CD4-positive, alpha-beta T cell treated with Interleukin-17A for 1 hour (primary cell): ENCODE results near the gene SPIN1.

Experiments
- DNase-seq: peaks from one replicate; pipeline ENCODE4 v3.0.0-alpha.2; 2020

Gene SPIN1

DNA sequence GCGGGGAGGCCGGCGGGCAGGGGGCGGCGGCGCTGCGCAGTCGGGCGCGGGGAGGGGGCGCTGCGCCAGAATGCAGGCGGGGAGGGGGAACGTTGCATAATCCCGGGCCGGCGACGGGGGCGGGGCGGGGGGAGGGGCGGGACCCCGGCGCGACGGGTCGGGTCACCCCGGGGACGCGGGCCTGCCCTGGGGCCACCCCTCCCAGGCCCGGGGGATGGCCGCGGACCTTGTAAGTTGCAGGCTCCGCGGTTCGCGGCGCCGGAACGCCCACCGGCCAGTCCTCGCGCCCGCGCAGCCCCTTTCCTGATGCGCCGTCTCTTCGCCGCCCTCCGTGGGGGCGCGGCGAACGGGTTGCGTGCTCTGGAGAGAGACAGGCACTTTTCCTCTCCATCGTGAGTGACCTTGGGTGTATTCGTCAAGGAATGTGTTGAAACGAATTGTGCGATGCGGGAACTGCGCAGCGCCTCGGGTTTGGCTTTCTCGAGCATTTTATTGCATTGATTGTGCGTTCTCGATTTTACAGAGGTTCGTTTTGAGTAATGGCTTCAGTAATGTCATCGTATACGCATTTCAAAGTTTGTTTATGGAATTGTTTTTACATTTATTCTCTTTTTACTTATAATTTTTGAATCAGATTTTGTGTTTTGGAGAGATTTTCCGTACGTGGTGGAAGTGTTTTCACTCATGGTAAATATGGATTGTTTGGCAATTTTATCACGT is 802 bp downstream of the SPIN1 start:
- DNase-seq = peak; percentile 36

DNA sequence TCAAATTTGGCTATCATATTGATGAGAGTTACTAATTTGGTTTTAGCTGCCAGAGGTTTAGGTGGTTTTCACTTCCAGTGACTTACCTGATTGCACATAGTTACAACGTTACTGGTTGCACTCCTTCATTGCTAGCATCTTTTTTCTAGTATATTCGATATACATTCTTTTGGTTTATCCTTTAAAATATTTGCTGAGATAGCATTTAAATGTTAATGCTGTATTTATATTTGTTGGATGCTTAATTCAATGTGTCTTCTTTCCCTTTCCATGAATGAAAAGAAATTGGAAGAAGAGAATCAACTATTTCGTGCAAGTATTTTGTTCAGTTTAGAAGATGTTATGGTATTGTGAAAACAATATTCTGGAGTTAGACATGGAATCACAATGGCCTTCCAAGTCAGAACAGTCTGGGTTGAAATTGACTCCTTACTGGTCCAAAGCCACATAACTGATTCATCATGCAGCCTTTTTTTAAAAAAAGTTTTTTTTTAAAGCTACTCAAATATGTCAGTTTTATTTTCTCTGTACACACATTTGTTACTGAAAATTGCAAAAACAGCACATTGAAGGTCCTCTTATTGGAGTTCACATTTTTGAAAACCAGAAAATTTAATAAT is 2.2 kb downstream of the SPIN1 start:
- no peak for DNase-seq

DNA sequence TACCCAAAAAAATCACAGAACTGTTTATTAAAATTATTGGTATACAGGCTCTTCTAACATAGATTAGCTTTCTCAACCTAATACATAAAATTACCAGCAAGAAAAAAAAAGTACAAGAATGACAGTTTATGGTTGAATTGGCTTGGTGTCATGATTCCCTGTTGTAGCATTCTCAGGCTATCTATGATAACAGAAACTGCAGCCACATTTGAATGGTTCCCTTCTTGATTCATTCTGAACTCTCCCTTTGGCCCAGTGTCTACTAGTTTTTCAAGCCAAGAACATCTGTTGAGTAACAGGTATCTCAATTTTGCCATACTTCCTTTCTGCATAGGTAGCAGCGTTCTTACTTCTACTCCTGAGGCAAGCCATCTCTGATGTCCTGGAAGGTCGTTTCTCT is 3.0 kb downstream of the SPIN1 start:
- no peak for DNase-seq

DNA sequence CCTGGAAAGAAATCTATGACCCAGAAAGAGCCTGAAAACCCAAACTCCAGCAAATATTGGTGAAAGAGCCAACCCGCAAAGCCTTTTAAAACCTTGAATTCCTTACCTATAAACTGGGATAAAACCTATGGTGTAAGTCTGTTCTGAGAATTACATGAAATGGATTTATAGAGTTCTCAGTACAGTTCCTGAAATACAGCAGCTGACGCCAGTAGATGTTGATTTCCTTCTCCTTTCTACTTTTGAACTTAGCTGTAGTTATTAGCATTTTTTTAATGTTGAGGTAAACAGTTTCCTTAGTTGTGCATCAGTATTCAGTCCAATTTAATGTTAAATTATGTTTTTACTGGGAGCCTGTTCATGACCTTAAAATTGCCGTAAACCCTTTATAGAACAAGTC is 3.7 kb downstream of the SPIN1 start:
- no peak for DNase-seq

DNA sequence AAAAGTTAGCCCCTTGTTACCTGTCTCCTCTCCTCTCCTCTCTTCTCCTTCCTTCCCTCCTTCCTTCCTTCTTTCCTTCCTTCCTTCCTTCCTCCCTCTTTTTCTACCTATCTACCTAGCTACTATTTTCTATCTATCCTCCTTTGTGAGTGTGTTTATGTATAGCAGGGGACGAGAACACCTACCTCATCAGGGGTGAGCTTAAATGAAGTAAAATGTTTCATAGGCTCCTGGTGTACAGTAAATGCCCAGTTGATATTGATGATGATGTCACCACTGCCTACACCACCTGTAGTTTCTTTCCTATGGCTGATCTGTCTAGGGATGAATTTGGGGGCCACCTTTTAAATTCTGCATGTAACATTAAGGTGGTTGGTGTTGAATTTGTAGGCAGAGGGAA is 4.3 kb downstream of the SPIN1 start:
- no peak for DNase-seq

DNA sequence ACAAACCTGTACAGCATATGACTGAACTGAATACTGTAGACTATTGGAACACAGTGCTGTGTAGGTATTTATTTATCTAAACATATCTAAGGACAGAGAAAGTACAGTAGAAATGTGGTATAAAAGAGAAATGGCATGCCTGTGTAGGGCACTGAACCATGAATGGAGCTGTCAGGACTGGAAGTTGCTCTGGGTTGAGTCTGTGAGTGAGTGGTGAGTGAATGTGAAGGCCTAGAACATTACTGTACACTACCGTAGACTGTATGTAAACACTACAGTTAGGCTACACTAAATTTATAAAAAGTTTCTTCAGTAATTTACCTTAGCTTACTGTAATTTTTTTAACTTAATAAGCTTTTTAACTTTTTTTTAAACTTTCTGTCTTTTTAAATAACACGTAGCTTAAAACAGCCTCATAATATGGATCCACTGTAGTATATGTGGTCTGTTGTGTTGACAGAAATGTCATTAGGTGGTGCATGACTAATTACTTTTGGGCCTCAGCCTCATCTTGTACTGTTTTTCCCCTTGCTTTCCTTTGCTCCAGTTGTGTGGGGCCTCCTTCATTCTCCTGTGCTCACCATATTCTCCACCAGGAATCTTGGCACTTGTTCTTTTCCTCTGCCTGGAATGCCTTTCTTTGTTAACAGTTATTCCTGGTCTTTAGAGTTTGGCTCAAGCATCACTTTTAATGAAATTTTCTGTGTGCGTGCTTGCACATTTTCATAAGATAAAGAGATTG is 8.8 kb downstream of the SPIN1 start:
- DNase-seq = no peak

DNA sequence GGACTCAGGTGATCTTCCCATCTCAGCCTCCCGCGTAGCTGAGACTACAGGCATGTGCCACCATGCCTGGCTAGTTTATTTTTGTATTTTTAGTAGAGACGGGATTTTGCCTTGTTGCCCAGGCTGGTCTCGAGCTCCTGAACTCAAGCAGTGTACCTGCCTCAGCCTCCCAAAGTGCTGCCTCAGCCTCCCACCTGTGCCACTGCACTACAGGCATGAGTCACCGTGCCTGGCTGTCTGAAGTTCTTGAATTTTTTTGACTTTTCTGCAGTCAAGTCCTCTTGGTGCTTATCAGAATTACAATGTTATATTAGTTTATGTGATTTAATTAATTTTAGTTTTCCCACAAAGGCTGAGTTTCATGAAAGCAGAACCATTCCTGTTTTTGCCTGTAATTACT is 9.8 kb downstream of the SPIN1 start:
- no peak for DNase-seq

DNA sequence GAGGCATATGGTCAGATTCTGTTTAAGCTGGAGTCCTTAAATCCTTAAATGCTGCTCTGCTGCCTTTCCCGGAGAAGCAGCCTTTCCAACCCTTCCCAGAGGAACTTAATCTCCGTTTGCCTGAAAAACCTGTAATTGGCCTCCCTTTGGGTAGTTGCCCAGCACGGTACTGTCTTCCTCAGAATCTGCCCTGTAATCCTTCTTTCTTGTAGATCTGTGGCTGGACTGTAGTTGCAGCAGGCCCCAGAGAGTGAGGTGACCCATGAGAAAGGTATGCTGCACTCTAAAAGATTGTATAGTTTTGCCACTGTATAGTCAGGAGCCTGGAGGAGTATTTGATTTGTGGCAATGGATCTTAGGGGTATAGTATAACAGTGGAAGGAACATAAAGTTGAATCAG is 11.7 kb downstream of the SPIN1 start:
- DNase-seq = no peak

DNA sequence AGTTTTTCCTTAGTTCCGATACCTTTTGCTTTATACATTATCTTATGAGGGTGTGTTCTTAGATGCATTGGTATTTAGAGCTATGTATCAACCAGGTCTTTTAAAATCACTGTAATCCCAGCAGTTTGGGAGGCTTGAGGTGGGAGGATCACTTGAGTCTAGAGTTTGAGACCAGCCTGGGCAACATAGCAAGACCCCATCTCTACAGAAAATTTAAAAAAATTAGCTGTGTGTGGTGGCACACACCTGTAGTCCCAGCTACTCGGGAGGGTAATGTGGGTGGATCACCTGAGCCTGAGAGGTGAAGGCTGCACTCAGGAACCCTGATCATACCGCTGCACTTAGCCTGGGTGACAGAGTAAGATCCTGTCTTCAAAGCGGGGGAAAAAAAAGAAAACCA is 15.1 kb downstream of the SPIN1 start:
- DNase-seq = no peak

DNA sequence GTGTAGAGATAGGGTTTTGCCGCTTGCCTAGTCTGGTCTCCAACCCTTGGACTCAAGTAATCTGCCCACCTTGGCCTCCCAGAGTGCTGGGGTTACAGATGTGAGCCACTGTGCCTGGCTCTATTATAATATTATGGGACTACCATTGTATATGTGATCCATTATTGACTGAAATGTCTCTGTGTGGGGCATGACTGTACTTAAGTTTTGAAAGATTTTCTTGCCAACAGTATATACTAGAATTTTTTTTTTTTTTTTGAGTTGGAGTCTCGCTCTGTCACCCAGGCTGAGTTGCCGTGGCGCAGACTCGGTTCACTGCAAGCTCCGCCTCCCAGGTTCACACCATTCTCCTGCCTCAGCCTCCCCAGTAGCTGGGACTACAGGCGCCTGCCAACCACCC is 17.8 kb downstream of the SPIN1 start:
- no peak for DNase-seq

DNA sequence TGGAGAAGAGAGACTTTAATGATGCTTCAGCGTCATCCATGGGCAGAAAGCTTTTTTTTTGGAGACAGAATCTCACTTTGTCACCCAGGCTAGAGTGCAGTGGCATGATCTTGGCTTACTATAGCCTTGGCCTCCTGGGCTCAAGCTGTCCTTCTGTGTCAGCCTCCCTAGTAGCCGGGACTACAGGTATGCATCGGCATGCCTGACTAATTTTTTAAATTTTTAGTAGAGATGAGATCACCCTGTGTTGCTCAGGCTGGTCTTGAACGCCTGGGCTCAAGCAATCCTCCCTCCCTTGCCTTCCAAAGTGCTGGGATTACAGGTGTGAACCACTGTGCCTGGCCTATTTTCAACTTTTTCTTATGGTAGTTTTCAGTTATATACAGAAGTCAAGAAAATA is 23.2 kb downstream of the SPIN1 start:
- no peak for DNase-seq

DNA sequence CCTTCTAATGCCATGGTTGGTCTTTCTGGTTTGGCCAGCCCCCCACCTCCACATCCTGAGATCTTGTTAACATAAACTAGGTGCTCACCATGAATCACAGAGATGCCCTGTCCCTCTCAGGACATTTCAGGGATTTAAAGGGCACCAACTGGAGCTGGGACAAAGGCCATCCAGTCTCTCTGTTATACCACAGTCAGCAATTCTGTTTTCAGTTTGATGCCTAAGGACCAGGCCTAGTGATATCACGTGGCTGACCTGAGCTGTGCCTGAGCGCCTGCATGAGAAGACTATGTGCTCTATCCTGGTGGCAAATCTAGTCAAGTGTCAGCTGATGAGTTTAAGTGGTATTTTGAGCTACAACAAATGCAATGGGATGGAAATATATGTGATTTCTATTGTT is 26.1 kb downstream of the SPIN1 start:
- no peak for DNase-seq

DNA sequence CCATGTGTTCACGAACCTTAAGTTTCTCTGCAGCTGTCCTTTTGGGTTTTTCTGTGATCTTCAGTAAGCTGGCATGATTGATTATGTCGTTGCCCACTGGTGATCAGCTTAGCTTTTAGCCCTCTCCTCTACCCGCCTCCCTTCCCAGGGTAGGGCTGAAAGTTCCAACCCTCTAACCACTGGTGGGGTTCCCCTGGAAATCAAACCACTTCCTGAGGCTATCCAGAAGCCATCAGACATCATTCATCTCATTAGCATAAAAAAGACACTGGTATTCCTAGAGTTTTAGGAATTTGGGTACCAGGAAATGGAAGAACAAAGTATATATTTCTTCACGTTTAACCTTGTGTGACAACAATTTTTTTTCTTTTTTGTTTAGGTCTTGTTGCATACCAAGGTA is 29.8 kb downstream of the SPIN1 start:
- DNase-seq = no peak

DNA sequence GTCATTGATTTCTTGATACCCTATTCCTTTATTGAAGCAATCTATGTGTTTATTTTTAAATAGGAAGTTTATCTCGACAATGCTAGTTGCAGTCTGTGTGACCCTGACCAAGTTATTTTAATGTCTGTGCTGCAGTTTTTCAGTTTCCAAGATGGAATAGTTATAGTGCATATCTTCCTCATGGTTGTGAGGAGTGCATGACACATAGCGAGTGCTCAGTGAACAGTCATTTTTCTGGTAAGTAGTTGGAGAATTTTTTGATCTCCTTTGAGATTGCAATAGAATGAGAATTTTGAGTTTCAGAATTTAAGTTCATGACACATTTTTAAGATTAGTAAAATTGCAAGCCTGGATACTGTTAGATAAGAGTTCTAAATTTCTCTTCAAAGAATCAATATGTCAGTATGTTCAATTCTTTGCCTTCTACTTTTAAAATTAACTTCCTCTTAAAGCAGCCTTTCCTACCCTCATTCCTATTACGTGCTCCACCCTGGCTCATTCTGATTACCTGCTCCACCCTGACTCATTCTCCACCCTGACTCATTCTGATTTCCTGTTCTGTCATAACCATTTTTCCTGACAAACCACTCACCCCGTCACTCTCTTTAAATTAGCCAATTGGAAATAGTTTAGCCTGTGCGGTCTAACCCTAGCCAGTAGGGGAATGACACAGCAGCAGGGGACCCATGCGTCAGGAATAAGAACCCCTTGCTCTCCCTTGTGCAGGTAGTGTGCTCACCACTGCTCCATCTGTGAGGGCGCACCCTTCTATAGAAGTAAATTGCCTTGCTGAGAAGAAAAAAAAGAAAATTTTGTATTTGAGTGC is 30.7 kb downstream of the SPIN1 start:
- DNase-seq = no peak

DNA sequence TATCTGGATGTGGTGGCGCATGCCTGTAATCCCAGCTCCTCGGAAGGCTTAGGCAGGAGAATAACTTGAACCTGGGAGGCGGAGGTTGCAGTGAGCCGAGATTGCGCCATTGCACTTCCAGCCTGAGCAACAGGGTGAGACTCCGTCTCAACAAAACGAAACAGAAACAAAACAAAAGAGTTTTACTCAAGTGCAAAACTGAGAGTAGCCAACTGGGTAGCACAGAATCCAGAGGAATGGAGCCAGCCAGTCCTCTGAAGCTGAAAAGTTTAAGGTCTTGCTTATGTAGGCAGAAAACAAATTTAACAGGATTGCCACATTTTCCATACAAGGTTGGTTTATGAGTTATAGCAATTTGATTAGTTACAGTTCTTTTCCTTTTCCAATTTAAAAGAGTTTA is 32.0 kb downstream of the SPIN1 start:
- no peak for DNase-seq

DNA sequence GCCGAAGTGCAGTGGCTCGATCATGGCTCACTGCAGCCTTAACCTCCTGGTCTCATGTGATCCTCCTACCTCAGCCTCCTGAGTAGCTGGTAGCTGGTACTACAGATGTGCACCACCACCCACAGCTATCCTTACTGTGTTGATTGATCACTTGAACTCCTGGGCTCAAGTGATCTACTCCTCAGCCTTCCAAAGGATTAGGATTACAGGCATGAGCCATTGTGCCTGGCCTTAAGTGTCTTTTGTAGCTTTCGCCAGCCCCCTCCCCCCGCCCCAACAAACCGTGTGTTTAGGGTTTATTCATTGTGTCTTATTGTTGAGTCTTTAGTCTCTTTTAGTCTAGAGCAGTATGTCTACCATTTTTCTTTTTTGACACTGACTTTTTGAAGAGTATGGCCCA is 33.1 kb downstream of the SPIN1 start:
- DNase-seq = no peak

DNA sequence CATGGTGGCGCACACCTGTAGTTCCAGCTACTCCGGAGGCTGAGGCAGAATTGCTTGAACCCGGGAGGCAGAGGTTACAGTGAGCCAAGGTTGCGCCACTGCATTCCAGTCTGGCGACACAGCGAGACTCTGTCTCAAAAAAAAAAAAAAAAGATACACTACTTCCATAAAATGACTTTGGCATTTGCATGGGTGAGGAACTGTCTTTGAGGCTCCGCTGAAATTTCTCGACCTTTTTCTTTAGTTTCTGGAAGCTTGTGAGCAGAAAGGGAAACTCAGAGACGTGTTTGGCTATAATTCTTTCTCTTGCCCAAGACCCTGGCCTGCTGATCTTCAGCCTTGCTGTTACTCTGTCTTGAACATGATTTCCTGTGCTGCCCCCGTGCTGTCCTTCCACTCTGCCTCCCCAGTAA is 37.3 kb downstream of the SPIN1 start:
- no peak for DNase-seq

DNA sequence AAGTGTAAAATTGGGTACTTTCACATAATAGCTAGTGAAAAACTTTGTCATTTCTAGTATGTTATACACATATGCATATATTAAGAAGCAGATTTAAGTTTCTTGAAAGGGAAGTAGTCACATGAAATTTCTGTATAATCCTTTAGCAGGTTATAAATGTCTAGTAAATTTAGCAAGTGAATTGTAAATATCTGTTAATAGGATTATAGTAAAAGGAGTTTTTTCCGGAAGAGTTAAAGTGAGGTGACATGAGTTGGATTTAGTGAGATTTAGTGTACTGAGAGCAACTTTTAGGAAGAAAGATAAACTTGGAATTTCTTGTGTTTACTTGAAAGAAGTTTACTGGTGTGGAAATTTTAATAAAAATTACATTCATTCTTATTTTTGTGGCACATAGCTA is 38.4 kb downstream of the SPIN1 start:
- no peak for DNase-seq

DNA sequence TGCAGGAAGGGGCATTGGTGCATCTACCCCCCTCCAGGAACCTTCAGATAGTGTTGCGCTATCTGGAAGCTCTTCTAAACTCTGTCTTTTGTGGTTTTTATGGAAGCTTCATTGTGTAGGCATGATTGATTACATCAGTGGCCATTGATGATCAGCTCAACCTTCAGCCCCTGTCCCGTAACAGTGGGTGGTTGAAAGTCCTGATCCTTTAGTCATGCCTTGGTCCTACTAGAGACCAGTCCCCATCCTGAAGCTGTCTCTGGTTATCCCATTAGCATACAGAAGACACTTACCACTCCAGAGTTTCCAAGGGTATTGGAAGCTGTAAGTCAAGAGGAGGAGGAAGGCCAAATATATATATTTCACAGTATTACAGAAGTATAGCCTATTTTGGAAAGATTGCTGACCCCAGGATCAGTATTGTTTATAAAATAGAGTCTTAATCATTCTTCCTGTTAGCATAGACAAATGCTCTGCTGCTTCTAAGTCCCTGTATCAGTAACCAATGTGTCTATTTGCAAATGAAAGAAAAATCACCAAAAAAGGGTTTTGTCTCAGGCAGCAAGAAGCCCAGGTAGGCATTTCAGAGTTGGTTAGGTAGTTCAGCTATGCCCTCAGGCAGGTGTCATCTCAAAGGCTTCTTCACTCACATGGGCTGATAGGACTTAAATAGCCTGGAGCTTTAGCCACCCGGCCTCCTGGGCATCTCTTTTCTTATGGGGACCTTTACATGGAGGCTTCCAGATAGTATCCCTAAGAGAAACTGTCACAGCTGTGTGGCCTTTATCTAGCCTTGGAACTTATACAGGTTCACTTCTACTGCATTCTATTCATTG is 41.6 kb downstream of the SPIN1 start:
- no peak for DNase-seq

DNA sequence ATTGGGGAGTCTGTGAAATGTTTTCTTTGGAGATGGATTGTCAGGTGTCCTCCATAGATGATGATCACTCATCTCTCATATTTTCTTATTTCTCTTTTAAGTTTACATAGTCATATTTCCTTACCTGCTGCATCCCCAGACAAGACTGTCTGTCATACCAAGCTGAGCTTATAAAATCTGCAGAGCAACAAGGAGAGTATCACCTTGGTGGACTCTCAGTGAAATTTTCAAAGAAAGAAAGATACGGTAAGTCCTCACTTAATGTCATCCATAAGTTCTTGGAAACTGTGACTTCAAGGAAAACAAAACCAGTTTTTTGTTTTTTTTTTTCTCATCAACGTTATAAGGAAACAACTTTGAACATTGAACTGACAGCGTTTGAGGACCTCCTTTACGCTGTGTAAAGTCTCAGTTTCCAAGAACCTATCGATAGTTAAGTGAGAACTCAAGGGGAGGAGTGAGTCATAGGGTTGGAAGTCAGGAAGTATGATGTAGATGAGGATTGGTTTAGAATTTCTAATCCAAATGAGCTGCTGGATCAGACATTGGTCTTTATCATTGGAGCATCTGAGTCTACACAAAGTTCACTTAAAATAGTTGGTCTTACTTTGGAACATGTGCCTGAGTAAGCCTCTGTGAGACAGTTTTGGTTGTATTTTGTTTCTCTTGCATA is 45.5 kb downstream of the SPIN1 start:
- DNase-seq = no peak

DNA sequence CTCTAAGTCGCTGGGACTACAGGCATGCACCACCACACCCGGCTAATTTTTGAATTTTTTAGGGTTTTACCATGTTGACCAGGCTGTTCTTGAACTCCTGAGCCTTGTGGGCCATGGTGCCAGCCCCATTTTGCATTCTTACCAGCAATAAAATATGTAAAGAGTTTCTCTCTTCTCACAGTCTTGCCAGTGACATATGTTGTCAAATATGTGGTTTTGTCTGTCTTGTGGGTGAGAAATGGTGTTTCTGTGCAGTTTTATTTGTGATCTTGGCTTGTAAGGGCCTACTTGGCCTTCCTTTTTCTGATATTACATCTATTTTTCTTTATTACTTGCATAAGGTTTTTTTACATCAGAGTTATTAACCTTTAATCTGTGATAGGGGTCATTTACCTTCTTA is 47.1 kb downstream of the SPIN1 start:
- DNase-seq = peak; percentile 24

DNA sequence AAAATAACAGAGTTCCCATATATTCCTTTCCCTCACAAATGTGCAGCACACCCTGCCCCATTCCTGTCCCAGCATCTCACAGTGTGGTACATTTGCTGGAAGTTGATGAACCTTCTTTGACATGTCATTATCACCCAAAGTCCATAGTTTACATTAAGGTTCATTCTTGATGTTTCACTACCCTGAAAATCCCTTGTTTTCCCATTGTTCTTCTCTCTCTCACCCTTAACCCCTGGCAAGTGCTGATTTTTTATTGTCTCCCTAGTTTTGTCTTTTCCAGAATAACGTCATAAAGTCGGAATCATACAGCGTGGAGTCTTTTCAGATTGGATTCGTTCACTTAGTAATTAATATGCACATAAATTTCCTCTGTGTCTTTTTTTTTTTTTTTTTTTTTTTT is 48.1 kb downstream of the SPIN1 start:
- no peak for DNase-seq
